SK-N-SH (cell line): ENCODE measurements around the gene SYDE1.

Source experiments
- TF ChIP-seq, protein P1 (sequence below): fragments of 200-600 bp; sonication (generic); IDR thresholded peaks from 2 replicates; pipeline ENCODE4 v1.6.1; 2017; ENCODE audit warnings: antibody characterized with exemption, mild to moderate bottlenecking, moderate library complexity
- TF ChIP-seq, protein P2 (sequence below): IDR thresholded peaks from 2 replicates; pipeline ENCODE4 v1.6.1; 2012; ENCODE audit warnings: mild to moderate bottlenecking, low read depth, low read length, moderate library complexity

DNA sequence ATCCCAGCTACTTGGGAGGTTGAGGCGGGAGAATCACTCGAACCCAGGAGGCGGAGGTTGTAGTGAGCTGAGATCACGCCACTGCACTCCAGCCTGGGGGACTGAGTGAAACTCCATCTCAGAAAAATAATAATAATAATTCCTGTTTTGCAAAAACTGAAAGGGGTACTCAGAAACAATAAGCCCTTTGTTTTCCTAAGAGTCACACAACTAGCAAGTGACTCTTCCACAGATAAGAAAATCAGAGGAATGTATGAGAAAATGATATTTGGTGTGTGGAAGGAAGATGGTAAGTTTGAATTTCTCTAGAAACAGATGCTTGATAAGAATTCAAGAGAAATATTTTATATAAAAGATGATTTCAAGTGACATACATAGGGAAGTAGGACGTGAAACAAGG, 35.1 kb downstream of the SYDE1 start:
- TF ChIP-seq, protein P1, sequence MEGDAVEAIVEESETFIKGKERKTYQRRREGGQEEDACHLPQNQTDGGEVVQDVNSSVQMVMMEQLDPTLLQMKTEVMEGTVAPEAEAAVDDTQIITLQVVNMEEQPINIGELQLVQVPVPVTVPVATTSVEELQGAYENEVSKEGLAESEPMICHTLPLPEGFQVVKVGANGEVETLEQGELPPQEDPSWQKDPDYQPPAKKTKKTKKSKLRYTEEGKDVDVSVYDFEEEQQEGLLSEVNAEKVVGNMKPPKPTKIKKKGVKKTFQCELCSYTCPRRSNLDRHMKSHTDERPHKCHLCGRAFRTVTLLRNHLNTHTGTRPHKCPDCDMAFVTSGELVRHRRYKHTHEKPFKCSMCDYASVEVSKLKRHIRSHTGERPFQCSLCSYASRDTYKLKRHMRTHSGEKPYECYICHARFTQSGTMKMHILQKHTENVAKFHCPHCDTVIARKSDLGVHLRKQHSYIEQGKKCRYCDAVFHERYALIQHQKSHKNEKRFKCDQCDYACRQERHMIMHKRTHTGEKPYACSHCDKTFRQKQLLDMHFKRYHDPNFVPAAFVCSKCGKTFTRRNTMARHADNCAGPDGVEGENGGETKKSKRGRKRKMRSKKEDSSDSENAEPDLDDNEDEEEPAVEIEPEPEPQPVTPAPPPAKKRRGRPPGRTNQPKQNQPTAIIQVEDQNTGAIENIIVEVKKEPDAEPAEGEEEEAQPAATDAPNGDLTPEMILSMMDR: no peak
- TF ChIP-seq, protein P2, sequence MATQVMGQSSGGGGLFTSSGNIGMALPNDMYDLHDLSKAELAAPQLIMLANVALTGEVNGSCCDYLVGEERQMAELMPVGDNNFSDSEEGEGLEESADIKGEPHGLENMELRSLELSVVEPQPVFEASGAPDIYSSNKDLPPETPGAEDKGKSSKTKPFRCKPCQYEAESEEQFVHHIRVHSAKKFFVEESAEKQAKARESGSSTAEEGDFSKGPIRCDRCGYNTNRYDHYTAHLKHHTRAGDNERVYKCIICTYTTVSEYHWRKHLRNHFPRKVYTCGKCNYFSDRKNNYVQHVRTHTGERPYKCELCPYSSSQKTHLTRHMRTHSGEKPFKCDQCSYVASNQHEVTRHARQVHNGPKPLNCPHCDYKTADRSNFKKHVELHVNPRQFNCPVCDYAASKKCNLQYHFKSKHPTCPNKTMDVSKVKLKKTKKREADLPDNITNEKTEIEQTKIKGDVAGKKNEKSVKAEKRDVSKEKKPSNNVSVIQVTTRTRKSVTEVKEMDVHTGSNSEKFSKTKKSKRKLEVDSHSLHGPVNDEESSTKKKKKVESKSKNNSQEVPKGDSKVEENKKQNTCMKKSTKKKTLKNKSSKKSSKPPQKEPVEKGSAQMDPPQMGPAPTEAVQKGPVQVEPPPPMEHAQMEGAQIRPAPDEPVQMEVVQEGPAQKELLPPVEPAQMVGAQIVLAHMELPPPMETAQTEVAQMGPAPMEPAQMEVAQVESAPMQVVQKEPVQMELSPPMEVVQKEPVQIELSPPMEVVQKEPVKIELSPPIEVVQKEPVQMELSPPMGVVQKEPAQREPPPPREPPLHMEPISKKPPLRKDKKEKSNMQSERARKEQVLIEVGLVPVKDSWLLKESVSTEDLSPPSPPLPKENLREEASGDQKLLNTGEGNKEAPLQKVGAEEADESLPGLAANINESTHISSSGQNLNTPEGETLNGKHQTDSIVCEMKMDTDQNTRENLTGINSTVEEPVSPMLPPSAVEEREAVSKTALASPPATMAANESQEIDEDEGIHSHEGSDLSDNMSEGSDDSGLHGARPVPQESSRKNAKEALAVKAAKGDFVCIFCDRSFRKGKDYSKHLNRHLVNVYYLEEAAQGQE: no peak
